Activated CD8-positive, alpha-beta T cell treated with anti-CD3 and anti-CD28 coated beads, Interleukin-2, amount 10 ng/mL, durations not matched to agents 7 days and 5 days (primary cell): ENCODE results near the gene GAB3. TPM values are rescaled to one million over a fixed set of nuclear protein-coding genes. Genes with fewer than 3 reads are reported as not detected.

Source experiments
- ATAC-seq: fragments of 150-1000 bp; cut with Tn5 transposase; one replicate; pipeline ENCODE4 v1.10.0; 2021; ENCODE audit warnings: moderate library complexity
- CTCF ChIA-PET: fragments of 350-600 bp; sonication (Branson Sonifier 250); formaldehyde crosslinking; loops from one replicate; lab custom pipeline; 2021; ENCODE audit warnings: antibody characterized with exemption; lab: Charles Lee
- POLR2A ChIA-PET: fragments of 350-600 bp; sonication (Branson Sonifier 250); formaldehyde crosslinking; loops from one replicate; lab custom pipeline; 2021; ENCODE audit warnings: antibody characterized with exemption; lab: Charles Lee
- DNase-seq: peaks from one replicate; pipeline ENCODE4 v3.0.0-alpha.2; 2020
- H3K27ac Mint-ChIP-seq: one replicate; pipeline ENCODE4 v1.8.0; 2021; ENCODE audit warnings: mild to moderate bottlenecking, mixed read lengths
- H3K27me3 Mint-ChIP-seq: one replicate; pipeline ENCODE4 v1.8.0; 2021; ENCODE audit warnings: low read depth, mixed read lengths
- H3K36me3 Mint-ChIP-seq: one replicate; pipeline ENCODE4 v1.8.0; 2021; ENCODE audit warnings: low read depth, mixed read lengths
- H3K4me1 Mint-ChIP-seq: one replicate; pipeline ENCODE4 v1.8.0; 2021; ENCODE audit warnings: low read depth, mixed read lengths
- H3K4me3 Mint-ChIP-seq: one replicate; pipeline ENCODE4 v1.8.0; 2021; ENCODE audit warnings: mild to moderate bottlenecking, mixed read lengths
- H3K9me3 Mint-ChIP-seq: one replicate; pipeline ENCODE4 v1.8.0; 2022; ENCODE audit warnings: mixed read lengths; ENCODE audit not compliant: insufficient read depth
- total RNA-seq, 2 experiments: library from RNA; stranded (reverse); gene quantifications; one replicate each; pipeline ENCODE4 v1.2.3, GENCODE V29; 2021

Gene GAB3, protein sequence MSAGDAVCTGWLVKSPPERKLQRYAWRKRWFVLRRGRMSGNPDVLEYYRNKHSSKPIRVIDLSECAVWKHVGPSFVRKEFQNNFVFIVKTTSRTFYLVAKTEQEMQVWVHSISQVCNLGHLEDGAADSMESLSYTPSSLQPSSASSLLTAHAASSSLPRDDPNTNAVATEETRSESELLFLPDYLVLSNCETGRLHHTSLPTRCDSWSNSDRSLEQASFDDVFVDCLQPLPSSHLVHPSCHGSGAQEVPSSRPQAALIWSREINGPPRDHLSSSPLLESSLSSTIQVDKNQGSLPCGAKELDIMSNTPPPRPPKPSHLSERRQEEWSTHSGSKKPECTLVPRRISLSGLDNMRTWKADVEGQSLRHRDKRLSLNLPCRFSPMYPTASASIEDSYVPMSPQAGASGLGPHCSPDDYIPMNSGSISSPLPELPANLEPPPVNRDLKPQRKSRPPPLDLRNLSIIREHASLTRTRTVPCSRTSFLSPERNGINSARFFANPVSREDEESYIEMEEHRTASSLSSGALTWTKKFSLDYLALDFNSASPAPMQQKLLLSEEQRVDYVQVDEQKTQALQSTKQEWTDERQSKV
- total RNA-seq, result 10 to 100 TPM in 1 of 2 experiments, 1 to 10 TPM in 1; 9.9 to 10.3 TPM

DNA sequence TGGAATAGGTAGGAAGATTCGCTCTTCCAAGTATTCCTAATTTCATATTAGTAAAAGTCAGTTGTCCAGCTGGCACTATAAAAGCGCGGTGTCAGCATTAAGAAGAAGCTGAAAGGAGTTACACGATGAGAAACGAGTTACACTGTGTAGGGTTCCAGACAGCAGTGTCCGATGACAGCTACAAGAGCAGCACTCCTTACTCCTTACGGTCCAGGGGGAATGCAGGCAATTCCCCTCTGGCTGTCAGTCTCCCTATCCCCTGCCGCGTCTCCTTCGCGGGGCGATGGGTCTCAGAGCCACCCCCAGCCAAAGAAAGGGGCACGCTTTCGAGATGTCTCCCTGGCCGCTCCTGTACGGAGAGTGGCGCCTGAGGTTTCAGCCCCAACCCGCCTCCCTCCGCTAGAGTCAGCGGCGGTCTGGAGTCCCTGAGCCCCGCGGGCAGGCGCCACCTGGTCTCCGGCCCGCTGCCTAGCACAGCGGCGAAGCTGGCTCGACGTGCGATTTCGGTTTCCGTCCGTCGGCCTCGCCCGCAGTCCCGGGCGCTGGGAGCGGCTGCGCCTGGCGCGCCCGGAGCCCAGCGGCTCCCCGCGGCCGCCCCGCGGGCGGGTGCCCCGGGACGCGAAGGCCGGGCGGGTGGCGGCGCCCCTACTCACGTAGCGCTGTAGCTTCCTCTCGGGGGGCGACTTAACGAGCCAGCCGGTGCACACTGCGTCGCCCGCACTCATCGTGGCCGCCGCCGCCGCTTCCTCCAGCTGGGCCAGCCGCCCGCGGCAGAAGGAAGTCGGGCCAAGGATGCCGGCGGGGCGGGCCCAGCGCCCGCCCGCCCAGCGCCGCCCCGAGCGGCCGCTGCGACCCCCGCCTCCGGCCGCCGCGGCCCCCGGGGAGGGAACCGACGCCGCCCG lies at the start of gene GAB3:
TSS of gene GAB3 (minus strand) at position 777 of the 902 bp plus-strand sequence. CDS start at position 725, 52 bp downstream.
- ATAC-seq, result peak; percentile 75
- DNase-seq, result peak; percentile 53
- H3K27me3 Mint-ChIP-seq, result peaks cover 11% of the 10 kb centered on the region
- H3K9me3 Mint-ChIP-seq, result no peaks in the 10 kb centered on the region
- peak within 1 kb of the TSS; percentile 64 for H3K27ac Mint-ChIP-seq
- H3K4me3 Mint-ChIP-seq, result peak within 1 kb of the TSS; percentile 77
- CTCF ChIA-PET, result interaction anchor here (2.8 to 6.8 kb wide), 7 partner anchors 12 to 89 kb away, joined by 14 to 163 read pairs (median 31); partner anchors contain the start of genes DKC1 and MPP1
- POLR2A ChIA-PET, result interaction anchor here (0.9 to 4.4 kb wide), 4 partner anchors 12 to 32 kb away, joined by 3 to 29 read pairs (median 4); partner anchors contain the start of gene DKC1
- H3K4me1 Mint-ChIP-seq, result peaks cover 32% of the 10 kb centered on the region
- peaks cover 3% of the 10 kb centered on the region for H3K36me3 Mint-ChIP-seq

DNA sequence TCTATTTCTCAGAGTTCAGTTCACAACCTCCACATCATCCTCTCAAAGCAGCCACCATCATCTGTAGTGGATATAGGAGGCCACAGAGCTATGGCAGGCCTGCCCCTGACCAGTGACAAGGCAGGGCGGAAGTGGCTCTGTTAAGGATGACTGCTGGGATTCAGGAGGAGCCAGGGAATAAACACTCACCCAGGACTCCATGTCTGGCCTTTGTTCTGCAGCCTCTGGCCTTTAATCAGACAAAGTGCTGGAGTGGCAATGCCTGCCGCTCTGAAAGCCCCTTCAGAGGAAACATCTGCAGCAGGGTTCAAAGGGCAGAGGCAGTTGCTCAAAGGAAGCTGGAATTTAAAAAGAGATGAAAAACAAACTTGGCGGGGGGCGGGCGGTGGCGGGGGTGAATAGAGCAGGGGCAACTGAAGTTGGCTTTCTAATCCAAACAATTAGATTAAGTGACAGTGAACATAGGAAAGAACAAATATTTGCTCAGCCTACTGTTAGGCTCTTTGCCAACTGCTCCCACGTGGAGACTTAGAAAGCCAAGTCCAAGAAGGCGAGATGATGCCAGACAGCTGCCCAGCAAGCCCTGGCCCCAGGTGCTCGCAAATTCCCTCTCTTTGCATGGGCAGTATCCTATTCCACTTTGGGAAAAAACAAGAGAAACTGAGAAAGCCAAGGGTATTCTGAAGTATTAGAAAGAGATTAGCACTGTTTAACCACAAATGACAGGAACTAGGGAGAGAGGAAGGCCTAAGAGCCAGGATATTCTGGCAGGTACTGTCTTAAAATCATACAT lies 48.9 kb upstream of the GAB3 start:
- ChIA-PET POLR2A (interaction anchor here (1.3 kb wide), 1 partner anchor 37 kb away, joined by 4 read pairs; the partner anchor contains the start of gene DKC1), CTCF (no interaction called here)
- Mint-ChIP-seq H3K36me3 (peaks cover 24% of the 10 kb centered on the region), H3K4me3 (peak overlapping the region; percentile 6), H3K27ac (peak overlapping the region; percentile 72), H3K27me3 (no peaks in the 10 kb centered on the region), H3K9me3 (no peaks in the 10 kb centered on the region), H3K4me1 (peaks cover 74% of the 10 kb centered on the region)
- ATAC-seq (no peak), DNase-seq (no peak)

DNA sequence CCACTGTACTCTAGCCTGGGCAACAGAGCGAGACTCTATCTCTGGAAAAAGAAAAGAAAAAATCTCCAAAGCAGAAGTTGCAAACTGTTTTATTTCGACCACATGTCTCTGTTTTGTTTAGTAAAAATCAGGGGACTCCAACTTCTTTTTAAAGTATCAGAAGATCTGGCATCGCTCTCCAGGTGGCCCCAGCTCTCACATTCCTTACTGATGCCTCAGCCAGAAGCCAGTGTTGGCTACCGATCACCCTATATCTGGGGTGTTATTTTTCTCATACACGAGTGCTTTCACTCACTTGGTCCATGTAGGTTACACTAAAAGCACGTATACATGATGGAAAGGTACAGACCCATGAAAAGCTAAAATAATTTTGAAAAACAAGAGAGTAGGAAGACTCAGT lies 46.1 kb upstream of the GAB3 start:
- H3K27ac Mint-ChIP-seq, result no peak overlapping the region
- no peaks in the 10 kb centered on the region for H3K9me3 Mint-ChIP-seq
- H3K4me3 Mint-ChIP-seq, result no peak overlapping the region
- ChIA-PET CTCF (no interaction called here), POLR2A (no interaction called here)
- no peaks in the 10 kb centered on the region for H3K27me3 Mint-ChIP-seq
- ATAC-seq (no peak), DNase-seq (no peak)
- H3K4me1 Mint-ChIP-seq, result peaks cover 54% of the 10 kb centered on the region
- H3K36me3 Mint-ChIP-seq, result peaks cover 22% of the 10 kb centered on the region

DNA sequence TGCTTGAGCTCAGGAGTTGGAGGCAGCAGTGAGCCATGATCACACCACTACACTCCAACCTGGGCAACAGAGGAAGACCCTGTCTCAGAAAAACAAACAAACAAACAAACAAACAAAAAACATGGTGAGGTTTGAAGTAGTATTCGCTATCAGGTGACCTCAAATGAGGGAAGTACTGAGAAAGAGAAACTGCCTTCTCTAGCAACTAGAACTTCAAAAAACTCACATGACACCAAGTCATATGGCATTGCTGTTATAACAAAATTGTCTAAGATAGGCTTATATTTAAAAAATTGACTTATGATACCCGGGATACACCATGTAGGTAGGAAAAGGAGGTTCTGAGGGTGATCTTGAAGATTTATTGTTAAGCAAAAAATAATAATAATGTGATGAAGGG lies 44.1 kb upstream of the GAB3 start:
- ChIA-PET CTCF (no interaction called here), POLR2A (no interaction called here)
- Mint-ChIP-seq H3K27me3 (no peaks in the 10 kb centered on the region), H3K9me3 (no peaks in the 10 kb centered on the region), H3K4me3 (no peak overlapping the region), H3K36me3 (peaks cover 33% of the 10 kb centered on the region), H3K4me1 (peaks cover 37% of the 10 kb centered on the region), H3K27ac (no peak overlapping the region)
- no peak for ATAC-seq
- DNase-seq, result no peak

DNA sequence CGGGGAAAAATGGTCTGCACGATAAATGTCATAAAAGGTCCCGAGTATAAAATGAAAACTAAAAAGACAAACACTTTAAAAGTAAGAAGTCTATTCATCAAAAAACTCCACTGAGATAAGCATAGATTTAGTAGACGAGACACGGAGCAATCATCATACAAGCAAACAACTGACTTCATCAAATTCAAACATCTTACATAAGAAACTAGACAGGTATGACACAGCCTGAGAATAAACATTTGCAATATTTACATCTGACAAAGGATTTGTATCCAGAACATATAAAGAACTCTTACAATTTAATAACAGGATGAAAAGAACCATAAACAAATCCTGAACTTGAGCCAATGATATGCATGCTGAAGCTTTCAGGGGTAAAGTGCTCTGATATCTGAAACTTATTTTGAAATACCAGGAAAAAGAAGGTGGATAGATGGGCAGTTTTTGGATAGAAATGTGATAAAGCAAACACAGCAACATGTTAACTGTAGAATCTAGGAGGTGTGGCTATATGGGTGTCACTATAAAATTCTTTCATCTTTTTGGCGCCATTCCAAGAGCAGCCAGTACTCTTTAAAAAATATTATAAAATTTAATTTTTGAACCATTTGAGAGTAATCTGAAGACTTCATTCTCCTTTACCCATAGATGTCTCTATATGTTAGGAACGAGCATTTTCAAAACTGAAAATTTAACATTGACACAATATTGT lies 42.4 kb upstream of the GAB3 start:
- Mint-ChIP-seq H3K27me3 (no peaks in the 10 kb centered on the region), H3K36me3 (peaks cover 38% of the 10 kb centered on the region), H3K4me3 (no peak overlapping the region), H3K4me1 (peaks cover 21% of the 10 kb centered on the region), H3K27ac (no peak overlapping the region), H3K9me3 (no peaks in the 10 kb centered on the region)
- ChIA-PET POLR2A (no interaction called here), CTCF (no interaction called here)
- no peak for ATAC-seq
- DNase-seq, result no peak

DNA sequence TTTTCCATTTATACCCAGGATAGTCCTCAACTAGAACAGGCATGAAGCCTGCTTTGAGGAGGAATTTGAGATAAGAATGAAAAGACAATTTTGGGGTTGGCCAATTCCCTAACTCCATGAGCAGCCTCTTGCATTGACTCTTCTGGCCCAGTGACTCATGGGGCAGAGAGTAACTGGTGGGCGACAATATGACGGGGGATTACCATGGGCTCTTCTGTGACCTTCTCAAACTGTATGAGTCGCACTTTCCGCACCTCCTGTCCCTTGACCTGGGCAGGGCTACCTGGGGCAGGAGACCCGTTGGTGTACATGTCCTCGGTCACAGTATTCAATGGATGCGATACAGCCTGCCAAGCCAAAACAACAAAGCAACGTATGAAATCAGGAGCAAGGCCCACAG lies 41.1 kb upstream of the GAB3 start:
- DNase-seq, result no peak
- peaks cover 42% of the 10 kb centered on the region for H3K36me3 Mint-ChIP-seq
- H3K9me3 Mint-ChIP-seq, result no peaks in the 10 kb centered on the region
- peaks cover 11% of the 10 kb centered on the region for H3K4me1 Mint-ChIP-seq
- H3K27me3 Mint-ChIP-seq, result no peaks in the 10 kb centered on the region
- ChIA-PET POLR2A (no interaction called here), CTCF (interaction anchor here (1.1 kb wide), 1 partner anchor 30 kb away, joined by 3 read pairs; the partner anchor contains the start of gene DKC1)
- H3K4me3 Mint-ChIP-seq, result no peak overlapping the region
- no peak overlapping the region for H3K27ac Mint-ChIP-seq
- no peak for ATAC-seq

DNA sequence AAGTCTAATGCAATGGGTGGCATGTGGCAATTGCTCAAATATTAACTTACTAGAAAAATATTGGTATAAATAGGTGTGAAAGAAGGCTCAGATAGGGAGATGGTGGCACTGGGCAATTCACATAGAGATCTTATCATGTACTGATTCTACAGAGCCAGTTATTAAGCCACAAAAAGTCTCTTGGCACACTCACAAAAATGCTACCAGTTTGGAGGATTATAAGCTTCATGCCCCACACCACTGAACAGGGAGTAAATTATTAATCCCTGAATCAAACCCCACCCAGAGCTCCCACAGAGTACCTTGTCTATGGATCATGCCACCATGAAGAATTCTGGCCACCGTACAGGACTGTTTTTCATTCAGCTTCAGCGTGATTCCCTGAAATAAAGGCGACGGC lies 40.6 kb upstream of the GAB3 start:
- Mint-ChIP-seq H3K4me3 (no peak overlapping the region), H3K36me3 (peaks cover 40% of the 10 kb centered on the region), H3K9me3 (no peaks in the 10 kb centered on the region), H3K4me1 (peaks cover 7% of the 10 kb centered on the region), H3K27ac (no peak overlapping the region), H3K27me3 (no peaks in the 10 kb centered on the region)
- ATAC-seq (no peak), DNase-seq (no peak)
- ChIA-PET CTCF (interaction anchor here (1.1 kb wide), 1 partner anchor 29 kb away, joined by 3 read pairs; the partner anchor contains the start of gene DKC1), POLR2A (no interaction called here)

DNA sequence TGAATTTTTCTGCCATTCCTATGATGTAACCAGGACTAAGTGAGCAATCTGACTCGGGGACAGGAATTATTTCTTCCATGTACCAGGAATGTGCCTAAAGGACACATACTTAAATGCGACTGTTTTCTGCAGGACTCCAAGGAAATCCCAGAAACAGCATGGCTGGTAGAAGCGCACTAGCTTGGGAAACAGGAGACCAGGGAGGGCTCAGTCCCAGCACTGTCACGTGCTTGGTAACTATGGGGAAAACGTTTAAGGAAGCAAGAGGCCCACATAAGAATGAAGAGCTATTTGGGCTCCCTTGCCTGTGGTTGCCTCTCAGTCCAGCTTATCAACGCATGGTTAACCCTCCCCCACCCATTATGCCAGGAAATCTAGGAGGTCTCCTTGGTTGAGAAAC lies 34.8 kb upstream of the GAB3 start:
- Mint-ChIP-seq H3K27ac (no peak overlapping the region), H3K27me3 (no peaks in the 10 kb centered on the region), H3K9me3 (no peaks in the 10 kb centered on the region), H3K36me3 (peaks cover 63% of the 10 kb centered on the region), H3K4me1 (peaks cover 28% of the 10 kb centered on the region), H3K4me3 (no peak overlapping the region)
- ATAC-seq (no peak), DNase-seq (no peak)
- ChIA-PET CTCF (interaction anchor here (0.9 kb wide), 1 partner anchor 22 kb away, joined by 4 read pairs; the partner anchor contains the start of gene DKC1), POLR2A (no interaction called here)

DNA sequence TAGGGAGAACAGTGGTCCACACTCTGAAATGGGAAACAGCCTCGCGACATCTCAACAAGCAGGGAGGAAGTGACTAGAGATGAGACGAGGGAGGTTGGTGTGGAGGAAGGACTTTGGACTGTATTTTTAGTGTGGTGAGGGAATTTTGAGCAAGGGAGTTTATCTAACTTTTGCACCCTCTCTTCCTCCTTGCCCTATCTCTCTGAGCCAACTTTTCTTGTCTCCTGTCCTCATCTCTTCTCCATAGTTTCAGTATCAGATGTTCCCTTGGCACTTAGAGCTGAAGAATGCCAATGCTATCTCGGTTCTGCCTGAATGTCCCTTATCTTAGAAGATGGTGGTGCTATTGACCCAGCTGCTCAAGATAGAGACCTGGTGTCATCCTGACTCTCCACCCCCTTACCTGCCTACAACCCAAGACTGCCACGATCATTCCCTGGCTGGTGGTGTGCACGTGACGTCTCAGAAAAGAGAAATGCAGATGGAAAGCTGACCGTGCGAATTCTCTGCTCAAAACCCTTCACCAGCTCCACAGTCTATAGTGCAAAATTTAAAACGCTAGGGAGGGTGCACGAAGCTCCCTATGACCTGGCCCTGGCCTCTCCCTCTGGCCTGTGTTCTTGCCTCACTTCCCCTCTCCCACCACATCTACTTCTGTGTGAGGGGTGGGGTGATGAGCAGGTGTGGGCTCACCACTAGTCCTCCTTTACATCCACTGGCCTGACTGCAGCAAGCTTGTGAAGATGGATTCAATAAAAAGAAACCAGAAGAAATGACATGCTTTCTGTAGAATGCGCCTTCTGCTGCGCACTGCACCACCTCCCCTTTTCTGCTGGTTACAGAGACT lies 33.5 kb upstream of the GAB3 start:
- Mint-ChIP-seq H3K4me1 (peaks cover 28% of the 10 kb centered on the region), H3K36me3 (peaks cover 54% of the 10 kb centered on the region), H3K27me3 (no peaks in the 10 kb centered on the region), H3K4me3 (peak overlapping the region; percentile 38), H3K27ac (peak overlapping the region; percentile 70), H3K9me3 (no peaks in the 10 kb centered on the region)
- DNase-seq (no peak), ATAC-seq (no peak)
- ChIA-PET CTCF (no interaction called here), POLR2A (no interaction called here)

DNA sequence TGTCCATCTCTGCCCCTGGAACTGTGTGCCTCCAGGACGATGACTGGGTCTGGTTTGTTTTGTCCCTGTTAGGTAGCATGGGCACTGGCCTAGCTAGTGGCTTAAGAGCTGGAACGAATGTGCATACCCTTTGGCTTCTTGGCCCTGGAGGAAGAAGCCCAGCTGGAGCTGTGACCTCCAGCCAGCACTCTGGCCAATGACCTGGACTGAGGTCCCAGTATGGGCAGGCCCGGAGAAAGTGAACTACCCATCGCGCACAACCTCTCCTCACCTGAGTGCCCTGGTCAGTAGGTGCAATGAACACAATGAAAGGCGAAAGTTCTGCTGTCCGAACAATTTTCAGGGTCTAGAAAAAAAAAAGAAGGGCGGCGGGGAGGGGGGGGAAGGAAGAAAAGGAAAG lies 30.1 kb upstream of the GAB3 start:
- DNase-seq, result no peak
- CTCF ChIA-PET, result no interaction called here
- Mint-ChIP-seq H3K36me3 (peaks cover 54% of the 10 kb centered on the region), H3K4me3 (no peak overlapping the region), H3K27ac (no peak overlapping the region), H3K27me3 (no peaks in the 10 kb centered on the region), H3K4me1 (peaks cover 30% of the 10 kb centered on the region), H3K9me3 (no peaks in the 10 kb centered on the region)
- ATAC-seq, result no peak
- POLR2A ChIA-PET, result interaction anchor here (1.7 kb wide), 1 partner anchor 17 kb away, joined by 3 read pairs; no protein-coding TSS in a partner anchor
